PFSK-1 (cell line): Measurements from ENCODE around the gene UBAC2.

ENCODE experiments used
- FOXP2 ChIP-seq: optimal IDR thresholded peaks from 2 replicates; pipeline ENCODE3; 2011; ENCODE audit warnings: borderline replicate concordance, control low read depth, inconsistent platforms; ENCODE audit not compliant: insufficient read depth; ENCODE audit errors: extremely low read length, extremely low read depth
- POLR2AphosphoS5 ChIP-seq: IDR thresholded peaks from 2 replicates; pipeline ENCODE4 v1.6.1; 2012; ENCODE audit warnings: low read depth, mild to moderate bottlenecking, control low read depth, low read length, moderate library complexity
- SIN3A ChIP-seq: IDR thresholded peaks from 2 replicates; pipeline ENCODE4 v1.6.1; 2012; ENCODE audit warnings: mild to moderate bottlenecking, low read length, moderate library complexity, borderline replicate concordance; ENCODE audit not compliant: insufficient read depth
- TAF1 ChIP-seq: IDR thresholded peaks from 2 replicates; pipeline ENCODE4 v1.6.1; 2012; ENCODE audit warnings: low read length, control low read depth, borderline replicate concordance; ENCODE audit not compliant: insufficient read depth
- TF ChIP-seq, protein P1 (sequence below), 2 experiments: IDR thresholded peaks; 2 replicates each; pipeline versions ENCODE4 v1.6.1 to v1.8.0; 2011 to 2012; ENCODE audit warnings: low read depth in 2 of 2, low read length in 2 of 2, control low read depth in 1 of 2, inconsistent platforms in 1 of 2, mild to moderate bottlenecking in 1 of 2, moderate library complexity in 1 of 2; ENCODE audit not compliant: insufficient read depth in 1 of 2

UBAC2 gene

GRCh38 chr13:99311137-99311536 is 110.5 kb downstream of the UBAC2 start:
- TF ChIP-seq TAF1 (no peak), SIN3A (no peak), FOXP2 (no peak)
- TF ChIP-seq, protein P1, sequence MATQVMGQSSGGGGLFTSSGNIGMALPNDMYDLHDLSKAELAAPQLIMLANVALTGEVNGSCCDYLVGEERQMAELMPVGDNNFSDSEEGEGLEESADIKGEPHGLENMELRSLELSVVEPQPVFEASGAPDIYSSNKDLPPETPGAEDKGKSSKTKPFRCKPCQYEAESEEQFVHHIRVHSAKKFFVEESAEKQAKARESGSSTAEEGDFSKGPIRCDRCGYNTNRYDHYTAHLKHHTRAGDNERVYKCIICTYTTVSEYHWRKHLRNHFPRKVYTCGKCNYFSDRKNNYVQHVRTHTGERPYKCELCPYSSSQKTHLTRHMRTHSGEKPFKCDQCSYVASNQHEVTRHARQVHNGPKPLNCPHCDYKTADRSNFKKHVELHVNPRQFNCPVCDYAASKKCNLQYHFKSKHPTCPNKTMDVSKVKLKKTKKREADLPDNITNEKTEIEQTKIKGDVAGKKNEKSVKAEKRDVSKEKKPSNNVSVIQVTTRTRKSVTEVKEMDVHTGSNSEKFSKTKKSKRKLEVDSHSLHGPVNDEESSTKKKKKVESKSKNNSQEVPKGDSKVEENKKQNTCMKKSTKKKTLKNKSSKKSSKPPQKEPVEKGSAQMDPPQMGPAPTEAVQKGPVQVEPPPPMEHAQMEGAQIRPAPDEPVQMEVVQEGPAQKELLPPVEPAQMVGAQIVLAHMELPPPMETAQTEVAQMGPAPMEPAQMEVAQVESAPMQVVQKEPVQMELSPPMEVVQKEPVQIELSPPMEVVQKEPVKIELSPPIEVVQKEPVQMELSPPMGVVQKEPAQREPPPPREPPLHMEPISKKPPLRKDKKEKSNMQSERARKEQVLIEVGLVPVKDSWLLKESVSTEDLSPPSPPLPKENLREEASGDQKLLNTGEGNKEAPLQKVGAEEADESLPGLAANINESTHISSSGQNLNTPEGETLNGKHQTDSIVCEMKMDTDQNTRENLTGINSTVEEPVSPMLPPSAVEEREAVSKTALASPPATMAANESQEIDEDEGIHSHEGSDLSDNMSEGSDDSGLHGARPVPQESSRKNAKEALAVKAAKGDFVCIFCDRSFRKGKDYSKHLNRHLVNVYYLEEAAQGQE (IDR thresholded peaks at IDR 0.05; ENCODE audit: insufficient read depth in 1 of 2, low read depth in 2 of 2, low read length in 2 of 2): no peak

DNA sequence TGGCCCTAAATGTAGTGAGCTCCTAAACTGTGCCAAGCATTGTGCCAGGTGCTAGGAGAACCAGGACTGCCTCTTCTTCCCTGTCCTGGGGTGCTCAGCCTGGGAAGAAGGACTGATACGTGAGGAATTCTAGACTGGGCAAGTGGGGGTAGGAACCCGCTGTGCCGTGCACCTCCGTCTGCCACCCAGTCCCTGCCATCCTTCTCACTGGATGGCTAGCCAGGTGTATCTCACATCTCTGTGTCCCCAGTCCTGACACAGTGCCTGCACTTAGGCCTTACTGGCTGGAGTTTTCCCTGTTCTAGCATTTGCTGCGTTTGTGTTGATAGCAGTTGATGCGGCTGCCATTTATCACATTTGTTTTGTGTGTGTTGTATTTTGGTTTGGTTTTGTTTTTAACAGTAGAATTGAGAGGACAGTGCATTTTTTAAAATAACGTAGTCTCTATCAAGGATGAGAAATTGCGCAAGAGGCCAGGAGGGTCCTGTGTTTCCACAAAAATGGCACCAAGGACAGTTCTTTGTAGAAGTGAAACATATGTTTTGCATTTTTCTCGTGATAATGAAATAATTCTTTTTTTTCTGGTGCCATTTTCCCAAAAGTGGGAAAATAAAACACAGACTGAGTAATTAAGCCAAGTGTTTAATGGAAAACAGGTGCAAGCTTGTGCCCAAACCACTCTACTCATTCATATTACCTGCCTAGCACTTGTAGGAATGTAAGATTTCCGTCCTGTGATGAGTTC is 111.3 kb downstream of the UBAC2 start:
- TF ChIP-seq FOXP2 (no peak), POLR2AphosphoS5 (no peak), SIN3A (no peak)
- TF ChIP-seq, protein P1 (IDR thresholded peaks at IDR 0.05; ENCODE audit: insufficient read depth in 1 of 2, low read depth in 2 of 2, low read length in 2 of 2): 0 out of 4 replicates have a peak, but pooled peaks of 1 of the 2 experiments have one; percentile 50

- TF ChIP-seq TAF1 (no peak), FOXP2 (no peak), SIN3A (no peak), POLR2AphosphoS5 (no peak)
- TF ChIP-seq, protein P1 (IDR thresholded peaks at IDR 0.05; ENCODE audit: insufficient read depth in 1 of 2, low read depth in 2 of 2, low read length in 2 of 2): no peak
Observed at GRCh38 chr13:99312493-99312883, 111.8 kb downstream of the UBAC2 start.

GRCh38 chr13:99313501-99313900 is 112.8 kb downstream of the UBAC2 start:
- TF ChIP-seq TAF1 (no peak), FOXP2 (no peak), POLR2AphosphoS5 (no peak), SIN3A (no peak)
- TF ChIP-seq, protein P1 (IDR thresholded peaks at IDR 0.05; ENCODE audit: insufficient read depth in 1 of 2, low read depth in 2 of 2, low read length in 2 of 2): no peak

DNA sequence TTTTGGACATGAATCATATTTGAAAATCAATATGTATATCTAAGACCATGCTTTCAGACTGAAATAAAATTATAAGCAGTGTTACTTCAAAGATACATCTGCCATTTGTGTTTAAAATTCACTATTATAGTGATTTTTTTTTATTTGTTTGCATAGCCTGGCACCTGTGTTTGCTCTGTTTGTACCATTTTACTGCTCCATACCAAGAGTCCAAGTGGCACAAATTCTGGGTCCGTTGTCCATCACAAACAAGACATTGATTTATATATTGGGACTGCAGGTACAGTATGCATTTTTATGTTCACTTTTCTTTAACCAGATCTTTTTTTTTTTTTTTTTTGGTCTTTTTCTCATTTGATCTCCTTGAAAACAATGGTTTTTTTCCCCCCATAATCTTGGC is 113.3 kb downstream of the UBAC2 start:
- TF ChIP-seq TAF1 (no peak), FOXP2 (no peak), POLR2AphosphoS5 (no peak), SIN3A (no peak)
- TF ChIP-seq, protein P1 (IDR thresholded peaks at IDR 0.05; ENCODE audit: insufficient read depth in 1 of 2, low read depth in 2 of 2, low read length in 2 of 2): no peak
